ENCODE data around the gene GAR1. TPM values are rescaled to one million over a fixed set of nuclear protein-coding genes. Genes with fewer than 3 reads are reported as not detected.
A peak's percentile ranks its signal among the peaks of the same experiment; 100 is the strongest.

The GAR1 gene
- total RNA-seq, 2 donors from 2014 or later: 33.3 to 35.3 TPM

GRCh38 chr4:109801099-109801789 is 14.3 kb upstream of the GAR1 start:
- TF ChIP-seq, protein P1, sequence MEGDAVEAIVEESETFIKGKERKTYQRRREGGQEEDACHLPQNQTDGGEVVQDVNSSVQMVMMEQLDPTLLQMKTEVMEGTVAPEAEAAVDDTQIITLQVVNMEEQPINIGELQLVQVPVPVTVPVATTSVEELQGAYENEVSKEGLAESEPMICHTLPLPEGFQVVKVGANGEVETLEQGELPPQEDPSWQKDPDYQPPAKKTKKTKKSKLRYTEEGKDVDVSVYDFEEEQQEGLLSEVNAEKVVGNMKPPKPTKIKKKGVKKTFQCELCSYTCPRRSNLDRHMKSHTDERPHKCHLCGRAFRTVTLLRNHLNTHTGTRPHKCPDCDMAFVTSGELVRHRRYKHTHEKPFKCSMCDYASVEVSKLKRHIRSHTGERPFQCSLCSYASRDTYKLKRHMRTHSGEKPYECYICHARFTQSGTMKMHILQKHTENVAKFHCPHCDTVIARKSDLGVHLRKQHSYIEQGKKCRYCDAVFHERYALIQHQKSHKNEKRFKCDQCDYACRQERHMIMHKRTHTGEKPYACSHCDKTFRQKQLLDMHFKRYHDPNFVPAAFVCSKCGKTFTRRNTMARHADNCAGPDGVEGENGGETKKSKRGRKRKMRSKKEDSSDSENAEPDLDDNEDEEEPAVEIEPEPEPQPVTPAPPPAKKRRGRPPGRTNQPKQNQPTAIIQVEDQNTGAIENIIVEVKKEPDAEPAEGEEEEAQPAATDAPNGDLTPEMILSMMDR (conservative IDR thresholded peaks at IDR 0.05): no peak
- no peaks in the 10 kb centered on the region for H3K4me1 ChIP-seq (ENCODE audit: control insufficient read depth, insufficient read depth, low read length)
- no peak for DNase-seq
- no peak overlapping the region for H3K4me3 Mint-ChIP-seq
- WGBS, 2 experiments (ENCODE audit: insufficient coverage in 1 of 2, insufficient read length in 1 of 2): 76 to 95% methylated on average over 2 to 4 of the region's 4 CpGs
- no peaks in the 10 kb centered on the region for H3K27me3 Mint-ChIP-seq (ENCODE audit: insufficient read depth)
- no peaks in the 10 kb centered on the region for H3K36me3 ChIP-seq (ENCODE audit: control insufficient read depth, insufficient read depth, low read length)
- H3K36me3 Mint-ChIP-seq (ENCODE audit: low read depth): no peaks in the 10 kb centered on the region
- no peak overlapping the region for H3K4me3 ChIP-seq (ENCODE audit: low read length)
- H3K9me3 Mint-ChIP-seq: peaks cover 6% of the 10 kb centered on the region
- no peak overlapping the region for H3K27ac Mint-ChIP-seq
- no peaks in the 10 kb centered on the region for H3K9me3 ChIP-seq (ENCODE audit: control insufficient read depth, low read length)
- H3K27ac ChIP-seq (ENCODE audit: low read depth, low read length): no peak overlapping the region
- no peaks in the 10 kb centered on the region for H3K4me1 Mint-ChIP-seq
- no peaks in the 10 kb centered on the region for H3K27me3 ChIP-seq (ENCODE audit: control insufficient read depth, insufficient read depth, low read length, poor library complexity, severe bottlenecking)
- no peak overlapping the region for H3K9ac ChIP-seq (ENCODE audit: extremely low read depth, low read length, poor library complexity, severe bottlenecking)

DNA sequence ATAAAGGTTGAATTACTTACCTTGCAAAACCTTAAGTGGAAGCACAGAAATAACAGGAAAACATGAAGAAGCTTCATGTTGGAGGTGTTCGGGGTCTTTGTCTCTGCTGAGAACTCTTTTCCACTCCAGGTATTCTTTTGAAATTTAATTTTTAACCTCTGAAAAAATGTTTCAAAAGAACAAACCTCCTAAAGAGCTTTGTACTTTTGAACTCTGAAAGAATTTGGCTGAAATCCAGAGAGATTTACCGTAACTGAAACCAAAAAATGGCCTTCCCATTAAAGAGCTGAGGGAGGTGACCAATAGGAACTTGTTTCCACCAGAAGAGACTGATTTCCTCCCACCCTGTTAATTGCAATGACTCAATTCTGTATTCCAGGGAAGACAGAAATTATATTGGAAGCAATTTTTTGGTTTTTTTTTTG is 13.7 kb upstream of the GAR1 start, which contains the start of gene CFI:
CFI (minus strand) TSS at position 105 of the 425 bp plus-strand sequence; CDS start at position 77, 28 bp downstream.
- Mint-ChIP-seq H3K4me1 (no peaks in the 10 kb centered on the region), H3K36me3 (ENCODE audit: low read depth) (no peaks in the 10 kb centered on the region), H3K4me3 (no peak within 1 kb of the TSS), H3K9me3 (peaks cover 3% of the 10 kb centered on the region), H3K27ac (no peak within 1 kb of the TSS), H3K27me3 (ENCODE audit: insufficient read depth) (no peaks in the 10 kb centered on the region)
- no peak within 1 kb of the TSS for H3K4me3 ChIP-seq (ENCODE audit: low read length)
- H3K27me3 ChIP-seq (ENCODE audit: control insufficient read depth, insufficient read depth, low read length, poor library complexity, severe bottlenecking): no peaks in the 10 kb centered on the region
- H3K9ac ChIP-seq (ENCODE audit: extremely low read depth, low read length, poor library complexity, severe bottlenecking): no peak within 1 kb of the TSS
- no peaks in the 10 kb centered on the region for H3K36me3 ChIP-seq (ENCODE audit: control insufficient read depth, insufficient read depth, low read length)
- H3K27ac ChIP-seq (ENCODE audit: low read depth, low read length): no peak within 1 kb of the TSS
- no peaks in the 10 kb centered on the region for H3K4me1 ChIP-seq (ENCODE audit: control insufficient read depth, insufficient read depth, low read length)
- TF ChIP-seq, protein P1 (conservative IDR thresholded peaks at IDR 0.05): no peak
- H3K9me3 ChIP-seq (ENCODE audit: control insufficient read depth, low read length): no peaks in the 10 kb centered on the region
- DNase-seq: no peak
- 86 to 97% methylated on average over 2 of the region's 2 CpGs for WGBS, 2 experiments (ENCODE audit: insufficient coverage in 1 of 2, insufficient read length in 1 of 2)

DNA sequence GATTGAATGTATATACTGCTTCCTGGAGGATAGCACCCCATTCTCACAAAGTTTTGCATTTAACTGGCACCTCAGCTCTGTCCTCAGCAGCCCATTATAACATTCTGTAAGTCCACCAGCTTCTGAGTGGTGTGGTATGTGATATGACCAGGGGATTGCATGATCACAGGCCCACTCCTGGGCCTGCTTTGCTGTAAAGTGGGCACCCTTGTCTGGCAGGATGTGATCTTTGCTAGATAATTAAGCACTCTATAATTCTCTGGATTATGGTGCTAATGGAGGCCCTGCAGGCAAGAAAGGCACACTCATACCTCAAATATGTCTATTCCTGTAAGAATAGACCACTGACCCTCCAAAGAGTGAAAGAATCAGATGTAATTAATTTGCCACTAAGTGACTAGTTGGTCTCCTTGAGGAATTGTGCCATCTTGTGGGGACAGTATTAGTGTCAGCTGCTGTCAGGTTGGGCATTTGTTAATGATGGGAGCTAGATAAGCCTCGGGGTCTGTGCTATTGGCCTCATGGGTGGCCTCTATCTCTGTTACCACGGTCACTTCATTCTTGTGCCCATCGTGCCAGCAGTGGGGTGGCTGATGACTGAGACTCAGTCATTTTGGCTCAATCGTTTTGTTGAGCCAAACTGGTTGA is 11.5 kb upstream of the GAR1 start:
- Mint-ChIP-seq H3K9me3 (no peaks in the 10 kb centered on the region), H3K4me1 (no peaks in the 10 kb centered on the region), H3K36me3 (ENCODE audit: low read depth) (no peaks in the 10 kb centered on the region), H3K27ac (no peak overlapping the region), H3K4me3 (no peak overlapping the region), H3K27me3 (ENCODE audit: insufficient read depth) (no peaks in the 10 kb centered on the region)
- no peak overlapping the region for H3K4me3 ChIP-seq (ENCODE audit: low read length)
- WGBS, 2 experiments (ENCODE audit: insufficient coverage in 1 of 2, insufficient read length in 1 of 2): 35 to 41% methylated on average over 2 to 4 of the region's 4 CpGs
- no peaks in the 10 kb centered on the region for H3K9me3 ChIP-seq (ENCODE audit: control insufficient read depth, low read length)
- peak; percentile 75 for DNase-seq
- H3K27me3 ChIP-seq (ENCODE audit: control insufficient read depth, insufficient read depth, low read length, poor library complexity, severe bottlenecking): no peaks in the 10 kb centered on the region
- no peaks in the 10 kb centered on the region for H3K36me3 ChIP-seq (ENCODE audit: control insufficient read depth, insufficient read depth, low read length)
- no peak overlapping the region for H3K9ac ChIP-seq (ENCODE audit: extremely low read depth, low read length, poor library complexity, severe bottlenecking)
- H3K4me1 ChIP-seq (ENCODE audit: control insufficient read depth, insufficient read depth, low read length): no peaks in the 10 kb centered on the region
- TF ChIP-seq, protein P1 (conservative IDR thresholded peaks at IDR 0.05): peak; percentile 75
- no peak overlapping the region for H3K27ac ChIP-seq (ENCODE audit: low read depth, low read length)
